ENCODE measurements around the gene ZNF19. TPM values are rescaled to one million over a fixed set of nuclear protein-coding genes. Genes with fewer than 3 reads are reported as not detected.

ZNF19 gene
- total and polyA plus RNA-seq, 9 of the 15 experiments (the other 6 are each of a cell fraction or from before 2014, with no cell fraction given): 1.2 to 2.8 (median 1.8) TPM

DNA sequence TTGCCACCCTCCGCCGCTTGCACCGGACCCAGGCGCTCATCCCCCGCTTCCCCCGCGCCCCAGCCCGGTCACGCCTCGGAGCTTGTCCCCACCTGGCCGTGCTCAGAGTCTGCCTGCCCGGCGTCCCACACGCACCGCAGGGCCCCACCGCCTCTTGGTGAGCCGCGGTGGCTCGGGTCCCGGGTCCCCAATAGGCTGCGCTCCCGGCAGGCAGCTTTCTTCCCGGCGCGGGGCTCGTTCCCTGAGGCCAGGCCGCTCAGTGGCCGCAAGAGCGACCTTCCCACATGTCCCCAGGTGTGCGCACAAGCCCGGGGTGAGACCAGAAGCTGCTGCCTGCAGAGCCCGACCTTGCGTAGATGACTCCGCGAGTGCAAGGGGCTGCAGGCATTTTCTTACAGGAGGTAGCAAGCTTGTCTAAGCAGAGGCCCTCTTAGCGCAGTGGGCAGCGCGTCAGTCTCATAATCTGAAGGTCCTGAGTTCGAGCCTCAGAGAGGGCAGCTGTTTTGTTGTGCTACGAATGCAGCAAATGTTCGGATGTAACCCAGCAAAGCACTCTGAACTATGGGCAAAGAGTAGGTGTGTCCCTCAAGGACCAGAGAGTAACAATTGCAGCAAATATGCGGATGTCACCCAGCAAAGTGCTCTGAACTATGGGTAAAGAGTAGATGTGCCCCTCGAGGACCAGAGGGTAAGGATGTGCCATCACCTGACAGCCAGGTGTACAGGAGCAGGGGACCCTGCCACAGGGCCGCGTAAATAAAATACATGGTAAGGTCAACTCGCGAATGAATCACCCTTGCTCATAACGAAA is 62.9 kb downstream of the ZNF19 start (continued):
- no peak for TF ChIP-seq JUND (IDR thresholded peaks at IDR 0.05; ENCODE audit: borderline replicate concordance, low read depth, low read length)
- TF ChIP-seq JUND (tag; IDR thresholded peaks at IDR 0.05; ENCODE audit: borderline replicate concordance, low read depth, low read length): 0 out of 3 replicates have a peak, but pooled peaks have one; percentile 29
- TF ChIP-seq, protein P1, sequence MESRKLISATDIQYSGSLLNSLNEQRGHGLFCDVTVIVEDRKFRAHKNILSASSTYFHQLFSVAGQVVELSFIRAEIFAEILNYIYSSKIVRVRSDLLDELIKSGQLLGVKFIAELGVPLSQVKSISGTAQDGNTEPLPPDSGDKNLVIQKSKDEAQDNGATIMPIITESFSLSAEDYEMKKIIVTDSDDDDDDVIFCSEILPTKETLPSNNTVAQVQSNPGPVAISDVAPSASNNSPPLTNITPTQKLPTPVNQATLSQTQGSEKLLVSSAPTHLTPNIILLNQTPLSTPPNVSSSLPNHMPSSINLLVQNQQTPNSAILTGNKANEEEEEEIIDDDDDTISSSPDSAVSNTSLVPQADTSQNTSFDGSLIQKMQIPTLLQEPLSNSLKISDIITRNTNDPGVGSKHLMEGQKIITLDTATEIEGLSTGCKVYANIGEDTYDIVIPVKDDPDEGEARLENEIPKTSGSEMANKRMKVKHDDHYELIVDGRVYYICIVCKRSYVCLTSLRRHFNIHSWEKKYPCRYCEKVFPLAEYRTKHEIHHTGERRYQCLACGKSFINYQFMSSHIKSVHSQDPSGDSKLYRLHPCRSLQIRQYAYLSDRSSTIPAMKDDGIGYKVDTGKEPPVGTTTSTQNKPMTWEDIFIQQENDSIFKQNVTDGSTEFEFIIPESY (CRISPR knock-in tag; IDR thresholded peaks at IDR 0.05): peak; percentile 44; the same call in 1 of the 2 replicates
- no peak for TF ChIP-seq LARP7 (IDR thresholded peaks at IDR 0.05)
- TF ChIP-seq, protein P2, sequence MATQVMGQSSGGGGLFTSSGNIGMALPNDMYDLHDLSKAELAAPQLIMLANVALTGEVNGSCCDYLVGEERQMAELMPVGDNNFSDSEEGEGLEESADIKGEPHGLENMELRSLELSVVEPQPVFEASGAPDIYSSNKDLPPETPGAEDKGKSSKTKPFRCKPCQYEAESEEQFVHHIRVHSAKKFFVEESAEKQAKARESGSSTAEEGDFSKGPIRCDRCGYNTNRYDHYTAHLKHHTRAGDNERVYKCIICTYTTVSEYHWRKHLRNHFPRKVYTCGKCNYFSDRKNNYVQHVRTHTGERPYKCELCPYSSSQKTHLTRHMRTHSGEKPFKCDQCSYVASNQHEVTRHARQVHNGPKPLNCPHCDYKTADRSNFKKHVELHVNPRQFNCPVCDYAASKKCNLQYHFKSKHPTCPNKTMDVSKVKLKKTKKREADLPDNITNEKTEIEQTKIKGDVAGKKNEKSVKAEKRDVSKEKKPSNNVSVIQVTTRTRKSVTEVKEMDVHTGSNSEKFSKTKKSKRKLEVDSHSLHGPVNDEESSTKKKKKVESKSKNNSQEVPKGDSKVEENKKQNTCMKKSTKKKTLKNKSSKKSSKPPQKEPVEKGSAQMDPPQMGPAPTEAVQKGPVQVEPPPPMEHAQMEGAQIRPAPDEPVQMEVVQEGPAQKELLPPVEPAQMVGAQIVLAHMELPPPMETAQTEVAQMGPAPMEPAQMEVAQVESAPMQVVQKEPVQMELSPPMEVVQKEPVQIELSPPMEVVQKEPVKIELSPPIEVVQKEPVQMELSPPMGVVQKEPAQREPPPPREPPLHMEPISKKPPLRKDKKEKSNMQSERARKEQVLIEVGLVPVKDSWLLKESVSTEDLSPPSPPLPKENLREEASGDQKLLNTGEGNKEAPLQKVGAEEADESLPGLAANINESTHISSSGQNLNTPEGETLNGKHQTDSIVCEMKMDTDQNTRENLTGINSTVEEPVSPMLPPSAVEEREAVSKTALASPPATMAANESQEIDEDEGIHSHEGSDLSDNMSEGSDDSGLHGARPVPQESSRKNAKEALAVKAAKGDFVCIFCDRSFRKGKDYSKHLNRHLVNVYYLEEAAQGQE (IDR thresholded peaks at IDR 0.05; ENCODE audit: borderline replicate concordance): peak; percentile 8; the same call in 1 of the 2 replicates
- TF ChIP-seq, protein P2 (CRISPR knock-in tag; IDR thresholded peaks at IDR 0.05; ENCODE audit: low read depth): no peak
- TF ChIP-seq, protein P3, sequence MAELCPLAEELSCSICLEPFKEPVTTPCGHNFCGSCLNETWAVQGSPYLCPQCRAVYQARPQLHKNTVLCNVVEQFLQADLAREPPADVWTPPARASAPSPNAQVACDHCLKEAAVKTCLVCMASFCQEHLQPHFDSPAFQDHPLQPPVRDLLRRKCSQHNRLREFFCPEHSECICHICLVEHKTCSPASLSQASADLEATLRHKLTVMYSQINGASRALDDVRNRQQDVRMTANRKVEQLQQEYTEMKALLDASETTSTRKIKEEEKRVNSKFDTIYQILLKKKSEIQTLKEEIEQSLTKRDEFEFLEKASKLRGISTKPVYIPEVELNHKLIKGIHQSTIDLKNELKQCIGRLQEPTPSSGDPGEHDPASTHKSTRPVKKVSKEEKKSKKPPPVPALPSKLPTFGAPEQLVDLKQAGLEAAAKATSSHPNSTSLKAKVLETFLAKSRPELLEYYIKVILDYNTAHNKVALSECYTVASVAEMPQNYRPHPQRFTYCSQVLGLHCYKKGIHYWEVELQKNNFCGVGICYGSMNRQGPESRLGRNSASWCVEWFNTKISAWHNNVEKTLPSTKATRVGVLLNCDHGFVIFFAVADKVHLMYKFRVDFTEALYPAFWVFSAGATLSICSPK (IDR thresholded peaks at IDR 0.05; ENCODE audit: borderline replicate concordance): no peak
- TF ChIP-seq TOE1 (IDR thresholded peaks at IDR 0.05; ENCODE audit: borderline replicate concordance): no peak
- no peak for TF ChIP-seq TOE1 (CRISPR knock-in tag; IDR thresholded peaks at IDR 0.05; ENCODE audit: borderline replicate concordance, low read depth)
- TF ChIP-seq BDP1 (IDR thresholded peaks at IDR 0.05; ENCODE audit: insufficient read depth, insufficient read length): peak; percentile 44
- TF ChIP-seq, protein P4, sequence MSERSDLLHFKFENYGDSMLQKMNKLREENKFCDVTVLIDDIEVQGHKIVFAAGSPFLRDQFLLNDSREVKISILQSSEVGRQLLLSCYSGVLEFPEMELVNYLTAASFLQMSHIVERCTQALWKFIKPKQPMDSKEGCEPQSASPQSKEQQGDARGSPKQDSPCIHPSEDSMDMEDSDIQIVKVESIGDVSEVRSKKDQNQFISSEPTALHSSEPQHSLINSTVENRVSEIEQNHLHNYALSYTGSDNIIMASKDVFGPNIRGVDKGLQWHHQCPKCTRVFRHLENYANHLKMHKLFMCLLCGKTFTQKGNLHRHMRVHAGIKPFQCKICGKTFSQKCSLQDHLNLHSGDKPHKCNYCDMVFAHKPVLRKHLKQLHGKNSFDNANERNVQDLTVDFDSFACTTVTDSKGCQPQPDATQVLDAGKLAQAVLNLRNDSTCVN (CRISPR knock-in tag; IDR thresholded peaks at IDR 0.05): no peak
- 0 out of 2 replicates have a peak, but pooled peaks have one; percentile 50 for TF ChIP-seq GATAD2A (IDR thresholded peaks at IDR 0.05)
- 0 out of 2 replicates have a peak, but pooled peaks have one; percentile 9 for TF ChIP-seq CXXC5 (CRISPR knock-in tag; IDR thresholded peaks at IDR 0.05)
